HFF-Myc (cell line): Measurements from ENCODE around the gene TMEM255B.
"Not testable (repeated sequence)": the region's sequence is repeated elsewhere in the genome, so short reads cannot be mapped to it uniquely, and the experiment has no call there.

Experiments used
- DNase-seq: peaks from one replicate; pipeline ENCODE4 v3.0.0-alpha.2; 2011; ENCODE audit warnings: low read depth; ENCODE audit errors: extremely low read depth
- H3K4me3 ChIP-seq: replicated peaks from 2 replicates; pipeline ENCODE4 v1.5.1; 2011; ENCODE audit warnings: low read depth, mild to moderate bottlenecking, control low read depth, low read length
- CTCF ChIP-seq: IDR thresholded peaks from 2 replicates; pipeline ENCODE4 v1.5.1; 2012; ENCODE audit warnings: mild to moderate bottlenecking, low read depth, low read length, control low read depth; ENCODE audit errors: missing control alignments

TMEM255B gene

GRCh38 chr13:113791226-113791625, 32.2 kb downstream of the TMEM255B start:
- no peak for DNase-seq
- TF ChIP-seq CTCF: no peak
- no peak overlapping the region for H3K4me3 ChIP-seq

- H3K4me3 ChIP-seq: no peak overlapping the region
- no peak for TF ChIP-seq CTCF
- no peak for DNase-seq
These were observed 32.7 kb downstream of the TMEM255B start for GRCh38 chr13:113791761-113792160.

GRCh38 chr13:113792236-113792770, 33.3 kb downstream of the TMEM255B start:
- H3K4me3 ChIP-seq: no peak overlapping the region
- TF ChIP-seq CTCF: no peak
- DNase-seq: no peak

- no peak for DNase-seq
- H3K4me3 ChIP-seq: no peak overlapping the region
- no peak for TF ChIP-seq CTCF
These were observed 34.1 kb downstream of the TMEM255B start for GRCh38 chr13:113792886-113793717.

- DNase-seq: no peak
- no peak overlapping the region for H3K4me3 ChIP-seq
- TF ChIP-seq CTCF: no peak
These were observed 34.7 kb downstream of the TMEM255B start for GRCh38 chr13:113793718-113794085.

- no peak for TF ChIP-seq CTCF
- no peak for DNase-seq
- no peak overlapping the region for H3K4me3 ChIP-seq
These were observed 35.1 kb downstream of the TMEM255B start for GRCh38 chr13:113794086-113794485.

- DNase-seq: no peak
- TF ChIP-seq CTCF: no peak
- no peak overlapping the region for H3K4me3 ChIP-seq
These were observed 35.7 kb downstream of the TMEM255B start for GRCh38 chr13:113794764-113795173.

GRCh38 chr13:113795362-113795761, 36.3 kb downstream of the TMEM255B start:
- DNase-seq, H3K4me3 ChIP-seq: not testable (repeated sequence)
